GM12878 (cell line): ENCODE measurements around the gene SVIL. TPM values are rescaled to one million over a fixed set of nuclear protein-coding genes. Genes with fewer than 3 reads are reported as not detected.

ENCODE experiments used
- DPF2 ChIP-seq: fragments of 450-650 bp; IDR thresholded peaks from 2 replicates; pipeline ENCODE4 v1.6.1; 2017; ENCODE audit warnings: mild to moderate bottlenecking
- EP300 ChIP-seq, 2 experiments: fragments of 150-350 bp in 1 of 2; IDR thresholded peaks; 2 replicates each; pipeline ENCODE4 v1.6.1; 2011 to 2012; ENCODE audit warnings: low read depth in 2 of 2, low read length in 2 of 2, borderline replicate concordance in 1 of 2, improper control_type of control experiment in 1 of 2, inconsistent platforms in 1 of 2; ENCODE audit not compliant: control insufficient read depth in 1 of 2
- FOS ChIP-seq: IDR thresholded peaks from 3 replicates; pipeline ENCODE4 v1.6.1; 2011; ENCODE audit warnings: borderline replicate concordance; ENCODE audit not compliant: insufficient read length; ENCODE audit errors: extremely low read depth
- HCFC1 ChIP-seq: fragments of 150-350 bp; IDR thresholded peaks from 2 replicates; pipeline ENCODE4 v1.6.1; 2014; ENCODE audit warnings: low read length
- IRF4 ChIP-seq: IDR thresholded peaks from 2 replicates; pipeline ENCODE4 v1.6.1; 2011; ENCODE audit warnings: low read depth, low read length
- JUND ChIP-seq: IDR thresholded peaks from 2 replicates; pipeline ENCODE4 v1.6.1; 2012; ENCODE audit warnings: low read depth, mild to moderate bottlenecking, low read length, improper control_type of control experiment, moderate library complexity
- MEF2A ChIP-seq: IDR thresholded peaks from 2 replicates; pipeline ENCODE4 v1.6.1; 2011; ENCODE audit warnings: low read depth, mild to moderate bottlenecking, low read length, moderate library complexity; ENCODE audit not compliant: insufficient read depth
- NR2C2 ChIP-seq: IDR thresholded peaks from 2 replicates; pipeline ENCODE4 v1.6.1; 2011; ENCODE audit warnings: borderline replicate concordance, low read depth; ENCODE audit not compliant: control insufficient read depth, insufficient read length
- POLR2AphosphoS2 ChIP-seq: IDR thresholded peaks from 2 replicates; pipeline ENCODE4 v1.6.1; 2011; ENCODE audit warnings: low read depth, mild to moderate bottlenecking, low read length, improper control_type of control experiment, moderate library complexity
- POLR2AphosphoS5 ChIP-seq: IDR thresholded peaks from 2 replicates; pipeline ENCODE4 v1.6.1; 2011; ENCODE audit warnings: mild to moderate bottlenecking, low read length, inconsistent platforms
- RCOR1 ChIP-seq: conservative IDR thresholded peaks from 2 replicates; pipeline ENCODE4 v1.6.1; 2012; ENCODE audit warnings: low read depth, low read length, improper control_type of control experiment
- SMAD1 ChIP-seq: fragments of 450-650 bp; IDR thresholded peaks from 2 replicates; pipeline ENCODE4 v1.6.1; 2018; ENCODE audit warnings: mild to moderate bottlenecking, low read depth; ENCODE audit not compliant: partially characterized antibody
- TCF7 ChIP-seq: IDR thresholded peaks from 2 replicates; pipeline ENCODE4 v1.6.1; 2014; ENCODE audit warnings: antibody characterized with exemption, borderline replicate concordance
- ZNF24 ChIP-seq: fragments of 450-650 bp; IDR thresholded peaks from 2 replicates; pipeline ENCODE4 v1.6.1; 2017; ENCODE audit warnings: antibody characterized with exemption, mild to moderate bottlenecking
- ZNF274 ChIP-seq: IDR thresholded peaks from one replicate; pipeline ENCODE4 v1.8.0; 2011; ENCODE audit not compliant: insufficient read length, insufficient read depth
- ZNF384 ChIP-seq: IDR thresholded peaks from 2 replicates; pipeline ENCODE4 v1.6.1; 2012; ENCODE audit warnings: low read depth, mild to moderate bottlenecking, low read length, improper control_type of control experiment, borderline replicate concordance
- polyA plus RNA-seq, 11 experiments: library from polyadenylated mRNA; depleted of rRNA in 4 of 11; unstranded in 6 of 11; stranded (reverse) in 5 of 11; fragments of >200 nt; fragmentation: Nextera tagmentation in 4 of 11; fragmentation: Illumina TruSeq in 1 of 11; extraction: Ambion mirVana in 4 of 11; extraction: Trizol in 1 of 11; gene quantifications; 1 replicate in 1 of 11; 2 replicates in 10 of 11; pipeline versions ENCODE4 v1.2.1 to v1.2.3, GENCODE V29; 2011 to 2016; ENCODE audit warnings: inconsistent platforms in 2 of 11, missing spikeins in 2 of 11, low read depth in 1 of 11
- total RNA-seq, 4 experiments: library from RNA; depleted of rRNA in 3 of 4; stranded (reverse); fragments of >200 nt in 3 of 4; fragmentation: Illumina TruSeq in 1 of 4; extraction: Trizol in 1 of 4; gene quantifications; 2 replicates each; pipeline versions ENCODE4 v1.2.1 to v1.2.3, GENCODE V29; 2013 to 2021
- TF ChIP-seq, protein P1 (sequence below): fragments of 450-650 bp; formaldehyde crosslinking; IDR thresholded peaks from 2 replicates; pipeline ENCODE4 v1.4.0; 2022; ENCODE audit warnings: mild to moderate bottlenecking, moderate library complexity
- TF ChIP-seq, protein P2 (sequence below): fragments of 450-650 bp; IDR thresholded peaks from 2 replicates; pipeline ENCODE4 v1.6.1; 2017; ENCODE audit warnings: mild to moderate bottlenecking, moderate library complexity
- TF ChIP-seq, protein P3 (sequence below): fragments of 450-650 bp; IDR thresholded peaks from 2 replicates; pipeline ENCODE4 v1.6.1; 2016; ENCODE audit warnings: mild to moderate bottlenecking

SVIL gene
- total and polyA plus RNA-seq, 10 of the 15 experiments (the other 5 are each of a cell fraction or from before 2014, with no cell fraction given): 0.22 to 1.9 (median 0.87) TPM

DNA sequence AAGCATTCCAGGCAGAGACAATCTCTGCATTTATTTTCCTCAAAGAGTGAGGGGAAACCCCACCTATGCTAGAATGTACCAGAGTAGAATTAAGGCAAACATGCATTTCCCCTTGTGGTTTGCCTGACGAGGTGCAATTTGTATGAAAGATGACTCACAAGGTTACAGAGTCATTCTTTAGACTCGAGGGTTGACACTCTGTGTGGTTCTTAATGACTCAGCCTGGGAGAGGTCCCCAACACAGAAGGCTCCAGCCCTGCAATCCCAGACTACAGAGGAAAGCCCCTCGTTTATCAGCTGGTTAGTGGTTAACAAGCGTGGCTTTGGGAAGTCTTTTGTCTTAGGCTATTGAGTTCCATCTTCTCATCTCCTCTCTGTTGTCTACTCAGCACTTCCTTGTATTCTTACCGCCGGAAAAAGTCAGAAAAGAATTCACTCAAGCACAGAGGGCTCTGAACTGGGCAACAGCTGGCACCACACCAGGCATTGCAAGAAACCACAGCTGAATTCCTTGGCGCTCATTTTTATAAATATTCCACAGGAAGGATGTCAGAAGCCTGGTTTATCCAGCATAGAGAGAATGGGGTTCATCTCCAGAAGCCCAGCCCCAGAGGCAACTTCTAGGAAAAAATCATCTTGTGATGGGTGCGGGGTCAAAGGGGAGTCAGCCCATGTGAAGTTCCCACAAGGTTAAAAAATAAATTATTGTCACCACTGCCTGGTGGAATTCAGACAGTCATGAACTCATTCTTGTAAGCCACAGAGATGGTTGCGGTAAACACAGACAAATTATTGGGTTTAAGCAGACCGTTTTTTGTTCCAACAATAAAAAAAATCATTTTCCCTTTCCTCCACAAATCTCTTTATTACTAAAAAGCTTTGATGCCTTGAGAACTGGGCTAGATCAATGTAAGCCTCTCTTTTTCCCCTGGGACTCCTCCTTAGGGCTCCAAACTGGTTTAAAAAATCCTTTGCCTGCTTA lies 24.5 kb upstream of the SVIL start (continued):
- TF ChIP-seq, protein P1, sequence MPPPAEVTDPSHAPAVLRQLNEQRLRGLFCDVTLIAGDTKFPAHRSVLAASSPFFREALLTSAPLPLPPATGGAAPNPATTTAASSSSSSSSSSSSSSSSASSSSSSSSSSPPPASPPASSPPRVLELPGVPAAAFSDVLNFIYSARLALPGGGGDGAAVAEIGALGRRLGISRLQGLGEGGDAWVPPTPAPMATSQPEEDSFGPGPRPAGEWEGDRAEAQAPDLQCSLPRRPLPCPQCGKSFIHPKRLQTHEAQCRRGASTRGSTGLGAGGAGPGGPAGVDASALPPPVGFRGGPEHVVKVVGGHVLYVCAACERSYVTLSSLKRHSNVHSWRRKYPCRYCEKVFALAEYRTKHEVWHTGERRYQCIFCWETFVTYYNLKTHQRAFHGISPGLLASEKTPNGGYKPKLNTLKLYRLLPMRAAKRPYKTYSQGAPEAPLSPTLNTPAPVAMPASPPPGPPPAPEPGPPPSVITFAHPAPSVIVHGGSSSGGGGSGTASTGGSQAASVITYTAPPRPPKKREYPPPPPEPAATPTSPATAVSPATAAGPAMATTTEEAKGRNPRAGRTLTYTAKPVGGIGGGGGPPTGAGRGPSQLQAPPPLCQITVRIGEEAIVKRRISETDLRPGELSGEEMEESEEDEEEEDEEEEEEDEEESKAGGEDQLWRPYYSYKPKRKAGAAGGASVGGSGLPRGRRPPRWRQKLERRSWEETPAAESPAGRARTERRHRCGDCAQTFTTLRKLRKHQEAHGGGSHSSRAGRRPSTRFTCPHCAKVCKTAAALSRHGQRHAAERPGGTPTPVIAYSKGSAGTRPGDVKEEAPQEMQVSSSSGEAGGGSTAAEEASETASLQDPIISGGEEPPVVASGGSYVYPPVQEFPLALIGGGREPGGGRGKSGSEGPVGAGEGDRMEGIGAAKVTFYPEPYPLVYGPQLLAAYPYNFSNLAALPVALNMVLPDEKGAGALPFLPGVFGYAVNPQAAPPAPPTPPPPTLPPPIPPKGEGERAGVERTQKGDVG: no peak
- peak; percentile 96 for TF ChIP-seq DPF2
- TF ChIP-seq NR2C2: no peak
- no peak for TF ChIP-seq SMAD1
- no peak for TF ChIP-seq FOS
- no peak for TF ChIP-seq POLR2AphosphoS5
- TF ChIP-seq, protein P2, sequence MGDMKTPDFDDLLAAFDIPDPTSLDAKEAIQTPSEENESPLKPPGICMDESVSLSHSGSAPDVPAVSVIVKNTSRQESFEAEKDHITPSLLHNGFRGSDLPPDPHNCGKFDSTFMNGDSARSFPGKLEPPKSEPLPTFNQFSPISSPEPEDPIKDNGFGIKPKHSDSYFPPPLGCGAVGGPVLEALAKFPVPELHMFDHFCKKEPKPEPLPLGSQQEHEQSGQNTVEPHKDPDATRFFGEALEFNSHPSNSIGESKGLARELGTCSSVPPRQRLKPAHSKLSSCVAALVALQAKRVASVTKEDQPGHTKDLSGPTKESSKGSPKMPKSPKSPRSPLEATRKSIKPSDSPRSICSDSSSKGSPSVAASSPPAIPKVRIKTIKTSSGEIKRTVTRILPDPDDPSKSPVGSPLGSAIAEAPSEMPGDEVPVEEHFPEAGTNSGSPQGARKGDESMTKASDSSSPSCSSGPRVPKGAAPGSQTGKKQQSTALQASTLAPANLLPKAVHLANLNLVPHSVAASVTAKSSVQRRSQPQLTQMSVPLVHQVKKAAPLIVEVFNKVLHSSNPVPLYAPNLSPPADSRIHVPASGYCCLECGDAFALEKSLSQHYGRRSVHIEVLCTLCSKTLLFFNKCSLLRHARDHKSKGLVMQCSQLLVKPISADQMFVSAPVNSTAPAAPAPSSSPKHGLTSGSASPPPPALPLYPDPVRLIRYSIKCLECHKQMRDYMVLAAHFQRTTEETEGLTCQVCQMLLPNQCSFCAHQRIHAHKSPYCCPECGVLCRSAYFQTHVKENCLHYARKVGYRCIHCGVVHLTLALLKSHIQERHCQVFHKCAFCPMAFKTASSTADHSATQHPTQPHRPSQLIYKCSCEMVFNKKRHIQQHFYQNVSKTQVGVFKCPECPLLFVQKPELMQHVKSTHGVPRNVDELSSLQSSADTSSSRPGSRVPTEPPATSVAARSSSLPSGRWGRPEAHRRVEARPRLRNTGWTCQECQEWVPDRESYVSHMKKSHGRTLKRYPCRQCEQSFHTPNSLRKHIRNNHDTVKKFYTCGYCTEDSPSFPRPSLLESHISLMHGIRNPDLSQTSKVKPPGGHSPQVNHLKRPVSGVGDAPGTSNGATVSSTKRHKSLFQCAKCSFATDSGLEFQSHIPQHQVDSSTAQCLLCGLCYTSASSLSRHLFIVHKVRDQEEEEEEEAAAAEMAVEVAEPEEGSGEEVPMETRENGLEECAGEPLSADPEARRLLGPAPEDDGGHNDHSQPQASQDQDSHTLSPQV: no peak
- TF ChIP-seq, protein P3, sequence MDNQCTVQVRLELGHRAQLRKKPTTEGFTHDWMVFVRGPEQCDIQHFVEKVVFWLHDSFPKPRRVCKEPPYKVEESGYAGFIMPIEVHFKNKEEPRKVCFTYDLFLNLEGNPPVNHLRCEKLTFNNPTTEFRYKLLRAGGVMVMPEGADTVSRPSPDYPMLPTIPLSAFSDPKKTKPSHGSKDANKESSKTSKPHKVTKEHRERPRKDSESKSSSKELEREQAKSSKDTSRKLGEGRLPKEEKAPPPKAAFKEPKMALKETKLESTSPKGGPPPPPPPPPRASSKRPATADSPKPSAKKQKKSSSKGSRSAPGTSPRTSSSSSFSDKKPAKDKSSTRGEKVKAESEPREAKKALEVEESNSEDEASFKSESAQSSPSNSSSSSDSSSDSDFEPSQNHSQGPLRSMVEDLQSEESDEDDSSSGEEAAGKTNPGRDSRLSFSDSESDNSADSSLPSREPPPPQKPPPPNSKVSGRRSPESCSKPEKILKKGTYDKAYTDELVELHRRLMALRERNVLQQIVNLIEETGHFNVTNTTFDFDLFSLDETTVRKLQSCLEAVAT: peak; percentile 54; the same call in 1 of the 2 replicates
- no peak for TF ChIP-seq MEF2A
- peak; percentile 88 to 97; a peak in 3 of 4 replicates for TF ChIP-seq EP300 (IDR thresholded peaks at IDR 0.05; ENCODE audit: borderline replicate concordance in 1 of 2, control insufficient read depth in 1 of 2, low read depth in 2 of 2, low read length in 2 of 2)
- no peak for TF ChIP-seq HCFC1
- TF ChIP-seq ZNF24: 0 out of 2 replicates have a peak, but pooled peaks have one; percentile 4
- 0 out of 2 replicates have a peak, but pooled peaks have one; percentile 35 for TF ChIP-seq ZNF384
- TF ChIP-seq POLR2AphosphoS2: no peak
- TF ChIP-seq IRF4: peak; percentile 77; the same call in 1 of the 2 replicates
- no peak for TF ChIP-seq ZNF274
- peak; percentile 83 for TF ChIP-seq JUND
- TF ChIP-seq RCOR1: no peak; the same call in 1 of the 2 replicates
- no peak for TF ChIP-seq TCF7
